ENCODE measurements around the gene ZNF75A. TPM values are rescaled to one million over a fixed set of nuclear protein-coding genes. Genes with fewer than 3 reads are reported as not detected.

ZNF75A gene
- total RNA-seq, 3 donors from 2014 or later, result 19.0 to 33.1 (median 30.8) TPM

DNA sequence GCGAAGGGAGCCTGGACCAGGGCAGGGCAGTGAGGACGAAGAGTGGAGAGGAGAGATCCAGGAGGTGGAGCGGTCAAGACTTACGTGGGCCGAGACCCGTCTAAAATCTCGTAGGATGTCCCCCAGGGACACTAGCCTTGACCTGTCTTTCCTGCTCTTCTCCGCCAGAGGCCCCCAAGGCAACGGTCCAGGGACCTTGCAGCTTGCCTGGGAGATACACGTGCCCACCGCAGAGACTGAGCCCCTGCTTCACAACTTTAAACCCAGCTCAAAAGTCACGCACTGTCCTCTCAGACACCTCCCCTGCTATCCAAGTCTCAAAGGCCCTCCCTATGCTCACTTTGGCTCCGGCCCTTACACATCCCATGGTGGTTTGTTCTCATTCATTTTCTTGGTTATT lies 9.5 kb upstream of the ZNF75A start:
- ATAC-seq (no peak), DNase-seq (no peak)
- peaks cover 88% of the 10 kb centered on the region for H3K9me3 ChIP-seq
- TF ChIP-seq, protein P1, sequence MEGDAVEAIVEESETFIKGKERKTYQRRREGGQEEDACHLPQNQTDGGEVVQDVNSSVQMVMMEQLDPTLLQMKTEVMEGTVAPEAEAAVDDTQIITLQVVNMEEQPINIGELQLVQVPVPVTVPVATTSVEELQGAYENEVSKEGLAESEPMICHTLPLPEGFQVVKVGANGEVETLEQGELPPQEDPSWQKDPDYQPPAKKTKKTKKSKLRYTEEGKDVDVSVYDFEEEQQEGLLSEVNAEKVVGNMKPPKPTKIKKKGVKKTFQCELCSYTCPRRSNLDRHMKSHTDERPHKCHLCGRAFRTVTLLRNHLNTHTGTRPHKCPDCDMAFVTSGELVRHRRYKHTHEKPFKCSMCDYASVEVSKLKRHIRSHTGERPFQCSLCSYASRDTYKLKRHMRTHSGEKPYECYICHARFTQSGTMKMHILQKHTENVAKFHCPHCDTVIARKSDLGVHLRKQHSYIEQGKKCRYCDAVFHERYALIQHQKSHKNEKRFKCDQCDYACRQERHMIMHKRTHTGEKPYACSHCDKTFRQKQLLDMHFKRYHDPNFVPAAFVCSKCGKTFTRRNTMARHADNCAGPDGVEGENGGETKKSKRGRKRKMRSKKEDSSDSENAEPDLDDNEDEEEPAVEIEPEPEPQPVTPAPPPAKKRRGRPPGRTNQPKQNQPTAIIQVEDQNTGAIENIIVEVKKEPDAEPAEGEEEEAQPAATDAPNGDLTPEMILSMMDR (IDR thresholded peaks at IDR 0.05), result no peak
- peaks cover 7% of the 10 kb centered on the region for H3K36me3 ChIP-seq (ENCODE audit: low read depth)
- intact Hi-C loops (cut with DNase I, micrococcal nuclease), result no loop called here
- no peaks in the 10 kb centered on the region for H3K4me1 ChIP-seq (ENCODE audit: low read depth)
- no peak overlapping the region for H3K4me3 ChIP-seq

DNA sequence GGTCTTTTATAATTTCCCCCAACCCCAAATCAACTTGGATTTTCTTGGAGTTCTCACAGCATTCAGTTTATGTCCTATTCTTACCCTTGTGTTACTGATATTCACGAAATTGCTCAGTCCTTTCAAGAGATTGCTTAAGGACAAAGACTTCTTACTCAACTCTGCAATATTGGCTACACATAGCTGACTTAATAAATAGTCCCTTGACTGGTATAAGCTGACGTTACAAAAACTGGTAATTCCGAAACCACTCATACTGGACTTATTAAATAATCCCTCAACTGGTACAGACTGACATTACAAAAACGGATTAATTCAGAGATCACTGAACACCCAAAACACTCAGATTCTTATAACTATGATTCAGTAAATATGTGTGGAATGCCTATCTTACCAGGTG lies 927 bp upstream of the ZNF75A start:
- ATAC-seq (no peak), DNase-seq (no peak)
- intact Hi-C loops (cut with DNase I, micrococcal nuclease), result loop anchor here in 1 of 2 donors (10.0 kb wide), 1 partner anchor 90 kb away; no protein-coding TSS in a partner anchor
- Histone ChIP-seq H3K4me3 (no peak overlapping the region), H3K36me3 (ENCODE audit: low read depth) (peaks cover 8% of the 10 kb centered on the region), H3K9me3 (peaks cover 82% of the 10 kb centered on the region), H3K4me1 (ENCODE audit: low read depth) (peaks cover 4% of the 10 kb centered on the region)
- TF ChIP-seq, protein P1 (IDR thresholded peaks at IDR 0.05), result no peak

DNA sequence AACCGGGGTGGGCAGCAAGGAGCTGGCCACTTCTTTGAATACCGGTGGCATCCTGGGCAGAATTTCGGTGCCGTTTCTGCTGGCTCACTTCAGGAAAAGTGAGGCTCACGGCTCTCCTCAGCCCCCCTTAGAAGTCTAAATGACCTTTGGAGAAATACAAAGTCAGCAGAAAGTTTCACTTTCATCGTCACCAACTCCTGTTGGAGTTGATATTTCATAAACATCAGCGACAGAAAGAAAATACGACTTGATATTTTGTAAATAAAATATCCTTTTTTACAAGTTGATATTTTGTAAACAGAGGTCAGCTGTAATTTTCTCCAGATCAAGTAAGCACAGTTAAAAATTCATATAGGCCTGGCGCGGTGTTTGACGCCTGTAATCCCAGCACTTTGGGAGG lies 781 bp downstream of the ZNF75A start:
- ATAC-seq (no peak), DNase-seq (no peak)
- peaks cover 8% of the 10 kb centered on the region for H3K36me3 ChIP-seq (ENCODE audit: low read depth)
- intact Hi-C loops (cut with DNase I, micrococcal nuclease), result loop anchor here in 1 of 2 donors (10.0 kb wide), 1 partner anchor 89 kb away; no protein-coding TSS in a partner anchor
- TF ChIP-seq, protein P1 (IDR thresholded peaks at IDR 0.05), result no peak
- peak overlapping the region; percentile 77 for H3K4me3 ChIP-seq
- H3K9me3 ChIP-seq, result peaks cover 84% of the 10 kb centered on the region
- H3K4me1 ChIP-seq (ENCODE audit: low read depth), result peaks cover 4% of the 10 kb centered on the region

DNA sequence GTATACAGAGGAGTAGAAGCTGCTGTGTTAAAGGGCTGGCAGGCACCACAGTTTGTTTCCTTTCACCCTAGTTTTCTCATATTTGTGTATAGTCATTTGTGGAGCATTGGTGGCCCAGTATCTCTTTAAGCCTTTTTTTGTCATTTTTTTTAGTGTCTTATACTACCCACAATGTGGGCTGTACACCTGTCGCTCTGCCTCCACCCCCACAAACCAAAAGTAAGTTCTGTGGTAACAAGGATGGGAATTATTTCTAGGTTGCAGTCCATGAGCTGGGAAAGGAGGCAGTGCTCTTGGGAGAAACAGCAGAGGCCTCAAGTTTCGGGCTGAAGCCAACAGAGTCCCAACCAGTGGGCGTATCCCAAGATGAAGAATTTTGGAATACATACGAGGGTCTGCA lies 6.2 kb downstream of the ZNF75A start:
- Histone ChIP-seq H3K36me3 (ENCODE audit: low read depth) (peaks cover 8% of the 10 kb centered on the region), H3K4me1 (ENCODE audit: low read depth) (no peaks in the 10 kb centered on the region), H3K9me3 (peaks cover 97% of the 10 kb centered on the region), H3K4me3 (no peak overlapping the region)
- TF ChIP-seq, protein P1 (IDR thresholded peaks at IDR 0.05), result no peak
- intact Hi-C loops (cut with DNase I, micrococcal nuclease), result loop anchor here in 1 of 2 donors (10.0 kb wide), 1 partner anchor 83 kb away; no protein-coding TSS in a partner anchor
- DNase-seq, result no peak
- no peak for ATAC-seq

DNA sequence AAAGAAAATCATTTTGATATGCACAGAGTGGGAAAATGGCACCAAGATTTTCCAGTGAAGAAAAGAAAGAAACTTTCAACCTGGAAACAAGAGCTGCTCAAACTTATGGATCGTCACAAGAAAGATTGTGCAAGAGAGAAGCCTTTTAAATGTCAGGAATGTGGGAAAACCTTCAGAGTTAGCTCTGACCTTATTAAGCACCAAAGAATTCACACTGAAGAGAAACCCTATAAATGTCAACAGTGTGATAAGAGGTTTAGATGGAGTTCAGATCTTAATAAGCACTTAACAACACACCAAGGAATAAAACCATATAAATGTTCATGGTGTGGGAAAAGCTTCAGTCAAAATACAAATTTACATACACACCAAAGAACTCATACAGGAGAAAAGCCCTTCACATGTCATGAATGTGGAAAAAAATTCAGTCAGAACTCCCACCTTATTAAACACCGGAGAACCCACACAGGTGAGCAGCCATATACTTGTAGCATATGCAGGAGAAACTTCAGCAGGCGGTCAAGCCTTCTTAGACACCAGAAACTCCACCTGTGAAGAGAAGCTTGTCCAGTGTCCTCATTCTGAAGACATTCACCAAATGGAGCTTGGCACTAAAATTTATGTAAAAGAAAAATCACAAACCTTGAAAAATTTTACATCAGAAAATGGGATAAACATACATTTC lies 12.2 kb downstream of the ZNF75A start:
- Histone ChIP-seq H3K4me1 (ENCODE audit: low read depth) (no peaks in the 10 kb centered on the region), H3K9me3 (peaks cover 98% of the 10 kb centered on the region), H3K4me3 (no peak overlapping the region), H3K36me3 (ENCODE audit: low read depth) (peaks cover 6% of the 10 kb centered on the region)
- DNase-seq, result no peak
- TF ChIP-seq, protein P1 (IDR thresholded peaks at IDR 0.05), result no peak
- intact Hi-C loops (cut with DNase I, micrococcal nuclease), result loop anchor here in 1 of 2 donors (10.0 kb wide), 1 partner anchor 77 kb away; no protein-coding TSS in a partner anchor
- ATAC-seq, result no peak
